Right lobe of liver (tissue), 4 donors: ENCODE measurements around the gene ALG14.

Experiments
- POLR2A ChIP-seq: fragments of 450-650 bp; IDR thresholded peaks from one replicate; pipeline ENCODE4 v1.6.1; 2017; ENCODE audit warnings: antibody characterized with exemption, mild to moderate bottlenecking
- TF ChIP-seq, protein P1 (sequence below), 4 donors: fragments of 200-600 bp in 3 of 4; fragments of 450-650 bp in 1 of 4; IDR thresholded peaks; one replicate each; pipeline versions ENCODE4 v1.5.1 to v1.8.0; 2016 to 2022; ENCODE audit warnings: antibody characterized with exemption in 4 of 4, mild to moderate bottlenecking in 2 of 4
- donor health status: DM: no; HTN: no; CAD: no.
- donor health status: DM: no; HTN: no; CAD: no.
- donor health status: DM: no; HTN: yes; CAD: no.

DNA sequence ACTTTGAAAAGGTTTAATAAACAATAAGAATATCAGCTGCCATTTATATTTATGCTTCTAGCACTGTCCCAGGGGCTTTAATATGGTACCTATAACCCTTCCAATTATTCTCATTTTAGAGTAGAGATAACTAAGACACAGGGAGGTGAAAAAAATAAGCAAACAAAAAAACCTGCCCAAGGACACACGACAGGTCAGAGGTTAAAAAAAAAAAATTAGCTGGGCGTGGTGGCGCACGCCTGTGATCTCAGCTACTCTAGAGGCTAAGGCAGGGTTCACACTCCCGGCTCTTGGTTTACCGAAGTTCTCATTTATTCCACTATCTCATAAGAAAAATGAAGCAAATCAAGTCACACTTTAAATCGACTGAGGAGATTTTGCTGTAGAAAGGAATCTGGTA is 111.2 kb downstream of the ALG14 start:
- TF ChIP-seq, protein P1, sequence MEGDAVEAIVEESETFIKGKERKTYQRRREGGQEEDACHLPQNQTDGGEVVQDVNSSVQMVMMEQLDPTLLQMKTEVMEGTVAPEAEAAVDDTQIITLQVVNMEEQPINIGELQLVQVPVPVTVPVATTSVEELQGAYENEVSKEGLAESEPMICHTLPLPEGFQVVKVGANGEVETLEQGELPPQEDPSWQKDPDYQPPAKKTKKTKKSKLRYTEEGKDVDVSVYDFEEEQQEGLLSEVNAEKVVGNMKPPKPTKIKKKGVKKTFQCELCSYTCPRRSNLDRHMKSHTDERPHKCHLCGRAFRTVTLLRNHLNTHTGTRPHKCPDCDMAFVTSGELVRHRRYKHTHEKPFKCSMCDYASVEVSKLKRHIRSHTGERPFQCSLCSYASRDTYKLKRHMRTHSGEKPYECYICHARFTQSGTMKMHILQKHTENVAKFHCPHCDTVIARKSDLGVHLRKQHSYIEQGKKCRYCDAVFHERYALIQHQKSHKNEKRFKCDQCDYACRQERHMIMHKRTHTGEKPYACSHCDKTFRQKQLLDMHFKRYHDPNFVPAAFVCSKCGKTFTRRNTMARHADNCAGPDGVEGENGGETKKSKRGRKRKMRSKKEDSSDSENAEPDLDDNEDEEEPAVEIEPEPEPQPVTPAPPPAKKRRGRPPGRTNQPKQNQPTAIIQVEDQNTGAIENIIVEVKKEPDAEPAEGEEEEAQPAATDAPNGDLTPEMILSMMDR (IDR thresholded peaks at IDR 0.05), result no peak
- no peak for TF ChIP-seq POLR2A
